LNCAP (cell line): Measurements from ENCODE around the gene MFSD1.

Experiments used
- CTCF ChIP-seq: fragments of 450-650 bp; IDR thresholded peaks from 2 replicates; pipeline ENCODE4 v1.5.1; 2017; ENCODE audit warnings: mild to moderate bottlenecking

The MFSD1 gene

DNA sequence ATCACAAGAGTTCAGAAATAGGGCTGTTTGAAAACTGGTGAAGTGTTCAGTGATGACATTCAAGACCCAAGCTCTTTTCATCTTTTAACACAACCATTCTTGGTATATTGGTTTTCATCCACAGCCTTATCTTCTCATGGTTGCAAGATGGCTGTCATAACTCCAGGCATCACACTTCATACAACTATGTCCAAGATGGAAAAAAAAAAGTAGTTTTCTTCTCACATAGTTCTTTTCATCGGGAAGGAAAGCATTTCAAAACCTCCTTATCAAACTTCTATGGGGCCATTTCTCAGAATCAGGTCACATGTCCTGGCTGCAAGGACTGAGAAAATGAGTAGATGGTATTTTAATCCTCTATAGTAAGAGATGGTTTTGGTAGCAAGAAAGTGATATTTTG is 21.1 kb upstream of the MFSD1 start:
- TF ChIP-seq CTCF: no peak

- TF ChIP-seq CTCF: peak; percentile 15; the same call in 1 of the 2 replicates
These were observed 20.7 kb upstream of the MFSD1 start for GRCh38 chr3:158781191-158781590.

DNA sequence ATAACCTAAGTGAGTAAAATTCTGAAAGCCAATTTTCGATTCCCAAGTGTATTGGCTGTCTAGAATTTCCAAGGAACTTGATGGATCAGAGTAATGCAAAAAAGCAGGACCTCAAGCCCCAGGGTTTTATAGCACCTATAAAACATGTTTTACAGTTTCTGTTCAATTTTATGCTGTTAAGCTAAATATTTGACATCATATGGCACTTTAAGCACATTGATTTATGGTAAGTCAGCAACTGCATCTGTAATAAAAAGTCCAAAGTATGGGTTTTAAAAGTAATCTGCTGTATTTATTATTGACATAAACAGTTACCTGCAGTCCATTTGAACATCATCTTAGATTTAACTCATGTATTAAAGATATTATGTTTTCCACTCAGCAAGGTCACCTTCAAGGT is 20.0 kb upstream of the MFSD1 start:
- TF ChIP-seq CTCF: no peak

DNA sequence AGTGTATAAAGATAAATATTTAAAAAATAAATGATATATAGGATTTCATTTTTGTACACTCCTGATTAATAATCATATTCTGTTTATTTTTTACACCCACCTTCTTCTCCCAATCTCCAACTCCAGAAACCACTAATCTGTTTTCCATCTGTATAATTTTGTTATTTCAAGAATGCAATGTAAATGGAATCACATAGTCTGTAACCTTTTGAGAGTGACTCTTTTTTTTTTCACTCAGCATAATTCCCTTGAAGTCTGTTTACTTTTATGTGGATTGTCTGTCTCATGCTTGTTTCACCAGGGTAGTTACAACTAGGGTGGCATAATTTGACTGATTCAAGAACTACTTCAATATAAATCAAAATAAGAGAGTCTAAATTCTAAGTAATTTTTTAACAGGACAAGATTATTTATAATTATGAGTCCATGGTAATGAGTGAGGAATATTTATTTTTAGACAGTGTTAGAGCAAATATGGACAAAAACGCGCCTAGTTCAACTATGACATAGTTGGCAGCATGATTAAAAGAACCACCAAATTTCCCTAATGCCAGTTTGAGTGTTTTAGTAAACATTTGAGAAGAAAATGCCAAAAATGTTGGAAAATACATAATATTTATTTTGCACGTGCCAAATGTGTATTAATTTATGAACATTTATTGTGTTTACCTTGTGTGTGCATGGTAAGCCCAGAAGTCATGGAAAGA is 19.4 kb upstream of the MFSD1 start:
- no peak for TF ChIP-seq CTCF

DNA sequence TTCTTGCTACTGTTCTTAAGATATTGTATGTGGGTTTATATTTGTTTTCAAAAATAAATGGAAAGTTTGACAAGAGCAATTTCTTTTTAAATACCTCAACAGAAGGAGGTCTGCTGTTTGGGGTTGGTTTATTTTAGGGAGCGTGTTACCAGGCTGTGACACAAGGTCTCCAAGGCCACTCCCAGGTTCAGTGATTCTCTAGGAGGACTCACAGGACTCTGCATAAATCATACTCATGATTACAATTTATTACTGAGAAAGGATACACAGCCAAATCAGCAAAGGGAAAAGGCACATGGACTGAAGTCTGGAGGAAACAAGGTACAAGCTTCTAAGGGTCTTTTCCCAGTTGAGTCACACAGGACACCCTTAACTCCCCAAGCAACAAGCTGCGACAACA is 18.8 kb upstream of the MFSD1 start:
- no peak for TF ChIP-seq CTCF

GRCh38 chr3:158785972-158786371 is 15.9 kb upstream of the MFSD1 start:
- TF ChIP-seq CTCF: no peak

DNA sequence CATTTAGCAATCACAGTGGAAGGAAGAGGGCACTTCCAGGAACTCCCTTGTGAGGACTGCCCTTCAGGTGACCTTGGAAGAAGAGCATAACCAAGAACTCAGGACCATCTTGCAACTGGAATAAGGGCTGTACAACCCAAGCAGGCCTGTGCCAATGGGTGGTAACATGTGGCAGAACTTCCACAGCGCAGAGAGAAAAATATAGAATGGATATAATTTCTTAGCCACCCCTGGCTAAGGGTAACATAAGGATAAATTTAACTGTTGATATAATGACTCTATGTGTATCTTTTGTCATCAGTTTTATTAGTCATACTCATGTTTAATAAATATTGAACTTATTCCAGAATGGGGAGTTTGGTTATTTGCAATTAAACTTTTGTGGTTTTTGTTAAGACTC is 13.4 kb upstream of the MFSD1 start:
- TF ChIP-seq CTCF: no peak

GRCh38 chr3:158789592-158789991 is 12.3 kb upstream of the MFSD1 start:
- TF ChIP-seq CTCF: peak; percentile 82
